ENCODE data around the gene MBOAT7. TPM values are rescaled to one million over a fixed set of nuclear protein-coding genes. Genes with fewer than 3 reads are reported as not detected.
"Not testable (repeated sequence)": the region's sequence is repeated elsewhere in the genome, so short reads cannot be mapped to it uniquely, and the experiment has no call there.

Gene MBOAT7
- total RNA-seq, 1 donor from 2014 or later: 12.2 TPM

DNA sequence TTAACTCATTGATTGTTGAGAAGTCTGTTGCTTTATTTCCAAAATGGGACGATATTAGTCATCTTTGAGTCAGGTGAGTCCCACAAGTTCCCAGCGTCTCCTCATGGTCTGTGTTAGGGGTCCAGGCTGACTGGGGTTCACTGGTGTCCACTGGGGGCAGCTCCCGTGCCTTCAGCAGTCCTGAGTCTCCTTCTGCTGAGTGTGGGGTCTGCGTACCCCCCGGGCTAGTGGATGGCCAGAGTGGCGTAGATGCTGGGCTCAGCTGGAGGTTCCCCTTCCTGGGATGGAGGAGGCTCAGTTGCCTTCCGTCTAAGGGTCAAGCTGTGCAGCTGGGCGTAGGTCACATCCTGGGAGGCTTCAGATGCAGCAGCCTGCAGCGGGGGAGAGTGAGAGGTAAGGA, 27.5 kb upstream of the MBOAT7 start:
- Histone ChIP-seq H3K4me3 (no peak overlapping the region), H3K27me3 (ENCODE audit: low read depth) (peaks cover under 1% of the 10 kb centered on the region), H3K27ac (replicated peaks) (no peak overlapping the region), H3K36me3 (no peaks in the 10 kb centered on the region), H3K4me1 (no peaks in the 10 kb centered on the region), H3K9me3 (replicated peaks) (no peaks in the 10 kb centered on the region)
- TF ChIP-seq CTCF (IDR thresholded peaks at IDR 0.05; ENCODE audit: borderline replicate concordance): no peak
- DNase-seq: no peak
- intact Hi-C loops (cut with micrococcal nuclease): no loop called here

DNA sequence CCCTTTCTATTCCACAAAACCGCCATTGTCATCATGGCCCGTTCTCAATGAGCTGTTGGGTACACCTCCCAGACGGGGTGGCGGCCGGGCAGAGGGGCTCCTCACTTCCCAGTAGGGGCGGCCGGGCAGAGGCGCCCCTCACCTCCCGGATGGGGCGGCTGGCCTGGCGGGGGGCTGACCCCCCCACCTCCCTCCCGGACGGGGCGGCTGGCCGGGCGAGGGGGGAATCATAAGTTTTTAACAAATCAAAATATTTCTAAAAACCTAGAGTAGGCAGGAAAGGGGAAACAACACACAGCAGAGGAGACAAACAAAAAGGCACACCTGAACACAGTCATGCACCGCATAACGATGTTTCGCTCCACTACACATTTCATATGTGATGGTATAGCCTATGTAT, 25.4 kb upstream of the MBOAT7 start:
- H3K36me3 ChIP-seq; H3K27me3 ChIP-seq (ENCODE audit: low read depth); H3K9me3 ChIP-seq (replicated peaks); H3K27ac ChIP-seq (replicated peaks); H3K4me3 ChIP-seq; DNase-seq; intact Hi-C loops (cut with micrococcal nuclease): not testable (repeated sequence)
- H3K4me1 ChIP-seq: peaks cover 17% of the 10 kb centered on the region

DNA sequence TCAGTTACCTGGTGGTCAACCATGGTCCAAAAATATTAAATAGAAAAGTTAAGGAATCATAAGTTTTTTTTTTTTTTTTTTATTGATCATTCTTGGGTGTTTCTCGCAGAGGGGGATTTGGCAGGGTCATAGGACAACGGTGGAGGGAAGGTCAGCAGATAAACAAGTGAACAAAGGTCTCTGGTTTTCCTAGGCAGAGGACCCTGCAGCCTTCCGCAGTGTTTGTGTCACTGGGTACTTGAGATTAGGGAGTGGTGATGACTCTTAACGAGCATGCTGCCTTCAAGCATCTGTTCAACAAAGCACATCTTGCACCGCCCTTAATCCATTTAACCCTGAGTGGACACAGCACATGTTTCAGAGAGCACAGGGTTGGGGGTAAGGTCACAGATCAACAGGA, 24.8 kb upstream of the MBOAT7 start:
- H3K27me3 ChIP-seq (ENCODE audit: low read depth); H3K36me3 ChIP-seq; H3K27ac ChIP-seq (replicated peaks); intact Hi-C loops (cut with micrococcal nuclease); H3K9me3 ChIP-seq (replicated peaks); H3K4me3 ChIP-seq; DNase-seq: not testable (repeated sequence)
- H3K4me1 ChIP-seq: peaks cover 22% of the 10 kb centered on the region

DNA sequence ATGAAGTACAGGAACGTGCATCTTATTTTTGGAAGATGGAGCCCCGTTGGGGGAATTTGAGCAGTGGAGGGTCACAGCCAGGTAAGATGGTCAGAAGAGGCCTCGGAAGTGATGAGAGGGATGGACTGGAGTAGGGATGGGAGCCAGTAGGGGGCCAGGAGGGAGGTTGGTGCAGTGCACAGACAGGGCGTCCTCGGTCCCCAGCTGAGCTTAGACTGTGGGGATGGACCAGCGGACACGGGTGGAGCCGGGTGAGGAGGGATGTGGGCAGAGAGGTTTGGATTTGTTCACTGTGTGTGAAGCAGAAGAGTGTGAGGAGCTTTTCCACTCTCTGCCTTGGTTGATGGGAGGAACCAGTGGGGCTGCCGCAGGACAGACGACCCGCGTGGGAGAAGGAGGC, 21.9 kb upstream of the MBOAT7 start:
- no peak for DNase-seq
- H3K4me1 ChIP-seq: peaks cover 52% of the 10 kb centered on the region
- no peak overlapping the region for H3K27ac ChIP-seq (replicated peaks)
- intact Hi-C loops (cut with micrococcal nuclease): no loop called here
- H3K27me3 ChIP-seq (ENCODE audit: low read depth): no peaks in the 10 kb centered on the region
- H3K9me3 ChIP-seq (replicated peaks): no peaks in the 10 kb centered on the region
- H3K36me3 ChIP-seq: peaks cover 22% of the 10 kb centered on the region
- no peak for TF ChIP-seq CTCF (IDR thresholded peaks at IDR 0.05; ENCODE audit: borderline replicate concordance)
- no peak overlapping the region for H3K4me3 ChIP-seq

GRCh38 chr19:54209811-54210494, 20.6 kb upstream of the MBOAT7 start:
- Histone ChIP-seq H3K36me3 (peaks cover 35% of the 10 kb centered on the region), H3K27me3 (ENCODE audit: low read depth) (no peaks in the 10 kb centered on the region), H3K4me1 (peaks cover 64% of the 10 kb centered on the region), H3K9me3 (replicated peaks) (no peaks in the 10 kb centered on the region), H3K4me3 (no peak overlapping the region), H3K27ac (replicated peaks) (peak overlapping the region; percentile 79)
- intact Hi-C loops (cut with micrococcal nuclease): no loop called here
- TF ChIP-seq CTCF (IDR thresholded peaks at IDR 0.05; ENCODE audit: borderline replicate concordance): no peak
- DNase-seq: peak; percentile 80

- Histone ChIP-seq H3K27ac (replicated peaks) (peak overlapping the region; percentile 79), H3K27me3 (ENCODE audit: low read depth) (no peaks in the 10 kb centered on the region), H3K36me3 (peaks cover 42% of the 10 kb centered on the region), H3K4me3 (no peak overlapping the region), H3K9me3 (replicated peaks) (no peaks in the 10 kb centered on the region), H3K4me1 (peaks cover 72% of the 10 kb centered on the region)
- DNase-seq: no peak
- TF ChIP-seq CTCF (IDR thresholded peaks at IDR 0.05; ENCODE audit: borderline replicate concordance): no peak
- intact Hi-C loops (cut with micrococcal nuclease): no loop called here
These were observed 19.9 kb upstream of the MBOAT7 start for GRCh38 chr19:54209058-54209810.
